PFSK-1 (cell line): ENCODE data around the gene TMC4.

ENCODE experiments used
- FOXP2 ChIP-seq: optimal IDR thresholded peaks from 2 replicates; pipeline ENCODE3; 2011; ENCODE audit warnings: borderline replicate concordance, control low read depth, inconsistent platforms; ENCODE audit not compliant: insufficient read depth; ENCODE audit errors: extremely low read length, extremely low read depth
- POLR2AphosphoS5 ChIP-seq: IDR thresholded peaks from 2 replicates; pipeline ENCODE4 v1.6.1; 2012; ENCODE audit warnings: low read depth, mild to moderate bottlenecking, control low read depth, low read length, moderate library complexity
- SIN3A ChIP-seq: IDR thresholded peaks from 2 replicates; pipeline ENCODE4 v1.6.1; 2012; ENCODE audit warnings: mild to moderate bottlenecking, low read length, moderate library complexity, borderline replicate concordance; ENCODE audit not compliant: insufficient read depth
- TAF1 ChIP-seq: IDR thresholded peaks from 2 replicates; pipeline ENCODE4 v1.6.1; 2012; ENCODE audit warnings: low read length, control low read depth, borderline replicate concordance; ENCODE audit not compliant: insufficient read depth
- TF ChIP-seq, protein P1 (sequence below), 2 experiments: IDR thresholded peaks; 2 replicates each; pipeline versions ENCODE4 v1.6.1 to v1.8.0; 2011 to 2012; ENCODE audit warnings: low read depth in 2 of 2, low read length in 2 of 2, control low read depth in 1 of 2, inconsistent platforms in 1 of 2, mild to moderate bottlenecking in 1 of 2, moderate library complexity in 1 of 2; ENCODE audit not compliant: insufficient read depth in 1 of 2

TMC4 gene

DNA sequence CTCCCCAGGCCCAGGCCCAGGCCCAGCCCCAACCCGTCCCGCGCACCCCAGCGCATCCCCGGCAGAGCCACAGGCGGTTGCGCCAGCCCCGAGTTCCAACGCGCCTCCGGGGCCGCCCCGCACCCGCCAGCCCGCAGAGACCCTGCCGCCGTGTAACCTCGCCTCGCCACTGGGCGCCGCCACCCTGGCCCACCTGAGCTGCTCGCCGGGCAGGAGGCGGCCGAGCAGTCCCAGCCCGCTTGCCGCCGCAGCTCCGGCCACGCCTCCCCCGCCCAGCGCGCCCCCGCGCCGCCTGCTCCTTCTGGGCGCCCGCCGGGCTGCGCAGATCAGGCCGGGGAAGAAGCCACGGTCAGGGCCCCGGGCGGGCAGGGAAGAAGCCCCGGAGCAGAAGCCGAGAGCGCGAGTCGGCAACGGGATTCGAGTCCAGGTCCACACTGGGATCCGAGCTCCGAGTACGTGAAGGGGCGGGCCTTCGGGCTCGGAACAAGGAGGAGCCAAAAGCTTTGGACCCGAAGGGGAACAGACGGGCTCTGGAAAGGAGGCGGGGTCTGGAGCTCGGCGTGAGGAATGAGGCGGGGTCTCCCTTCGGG, 16.3 kb upstream of the TMC4 start, which contains the start of gene MBOAT7:
MBOAT7 (minus strand) TSS at position 436 of the 590 bp plus-strand sequence. CDS start 1,072 bp downstream, outside the sequence.
- TF ChIP-seq FOXP2 (peak; percentile 46), TAF1 (peak; percentile 80; the same call in 1 of the 2 replicates), SIN3A (no peak), POLR2AphosphoS5 (peak; percentile 86; the same call in 1 of the 2 replicates)
- TF ChIP-seq, protein P1, sequence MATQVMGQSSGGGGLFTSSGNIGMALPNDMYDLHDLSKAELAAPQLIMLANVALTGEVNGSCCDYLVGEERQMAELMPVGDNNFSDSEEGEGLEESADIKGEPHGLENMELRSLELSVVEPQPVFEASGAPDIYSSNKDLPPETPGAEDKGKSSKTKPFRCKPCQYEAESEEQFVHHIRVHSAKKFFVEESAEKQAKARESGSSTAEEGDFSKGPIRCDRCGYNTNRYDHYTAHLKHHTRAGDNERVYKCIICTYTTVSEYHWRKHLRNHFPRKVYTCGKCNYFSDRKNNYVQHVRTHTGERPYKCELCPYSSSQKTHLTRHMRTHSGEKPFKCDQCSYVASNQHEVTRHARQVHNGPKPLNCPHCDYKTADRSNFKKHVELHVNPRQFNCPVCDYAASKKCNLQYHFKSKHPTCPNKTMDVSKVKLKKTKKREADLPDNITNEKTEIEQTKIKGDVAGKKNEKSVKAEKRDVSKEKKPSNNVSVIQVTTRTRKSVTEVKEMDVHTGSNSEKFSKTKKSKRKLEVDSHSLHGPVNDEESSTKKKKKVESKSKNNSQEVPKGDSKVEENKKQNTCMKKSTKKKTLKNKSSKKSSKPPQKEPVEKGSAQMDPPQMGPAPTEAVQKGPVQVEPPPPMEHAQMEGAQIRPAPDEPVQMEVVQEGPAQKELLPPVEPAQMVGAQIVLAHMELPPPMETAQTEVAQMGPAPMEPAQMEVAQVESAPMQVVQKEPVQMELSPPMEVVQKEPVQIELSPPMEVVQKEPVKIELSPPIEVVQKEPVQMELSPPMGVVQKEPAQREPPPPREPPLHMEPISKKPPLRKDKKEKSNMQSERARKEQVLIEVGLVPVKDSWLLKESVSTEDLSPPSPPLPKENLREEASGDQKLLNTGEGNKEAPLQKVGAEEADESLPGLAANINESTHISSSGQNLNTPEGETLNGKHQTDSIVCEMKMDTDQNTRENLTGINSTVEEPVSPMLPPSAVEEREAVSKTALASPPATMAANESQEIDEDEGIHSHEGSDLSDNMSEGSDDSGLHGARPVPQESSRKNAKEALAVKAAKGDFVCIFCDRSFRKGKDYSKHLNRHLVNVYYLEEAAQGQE (IDR thresholded peaks at IDR 0.05; ENCODE audit: insufficient read depth in 1 of 2, low read depth in 2 of 2, low read length in 2 of 2), result no peak

DNA sequence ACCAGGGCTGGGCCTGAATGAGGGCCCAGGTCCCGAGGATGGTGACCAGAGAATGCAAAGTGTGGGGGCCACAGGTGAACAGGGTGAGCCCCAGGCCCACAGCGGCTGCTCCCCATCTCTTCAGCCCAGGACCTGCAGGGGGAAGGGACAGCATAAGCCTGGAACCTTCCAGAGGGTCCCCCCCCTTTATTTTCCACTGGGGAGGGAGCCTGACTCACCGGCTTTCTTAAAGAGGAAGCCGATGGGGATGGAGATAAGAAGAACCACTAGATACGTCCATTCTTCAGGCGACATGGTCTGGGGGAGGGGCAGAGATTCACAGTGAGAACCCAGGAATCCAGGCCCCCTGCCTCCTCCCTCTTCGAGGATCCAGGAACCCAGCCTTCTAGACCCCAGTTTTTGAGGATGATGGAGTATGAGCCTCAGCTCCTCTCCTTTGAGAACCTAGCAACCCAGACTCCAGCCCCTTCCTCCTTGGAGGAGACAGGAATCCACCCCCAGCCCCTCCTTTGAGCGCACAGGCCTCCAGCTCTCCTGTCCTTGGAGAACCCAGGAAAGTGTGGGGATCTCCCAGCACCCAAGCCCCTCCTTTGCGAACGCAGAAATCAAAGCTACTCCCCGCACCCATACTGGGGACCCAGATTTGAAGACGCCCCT, 15.4 kb upstream of the TMC4 start:
- no peak for TF ChIP-seq POLR2AphosphoS5
- TF ChIP-seq, protein P1 (IDR thresholded peaks at IDR 0.05; ENCODE audit: insufficient read depth in 1 of 2, low read depth in 2 of 2, low read length in 2 of 2), result no peak
- TF ChIP-seq TAF1, result no peak
- TF ChIP-seq SIN3A, result no peak
- TF ChIP-seq FOXP2, result no peak

DNA sequence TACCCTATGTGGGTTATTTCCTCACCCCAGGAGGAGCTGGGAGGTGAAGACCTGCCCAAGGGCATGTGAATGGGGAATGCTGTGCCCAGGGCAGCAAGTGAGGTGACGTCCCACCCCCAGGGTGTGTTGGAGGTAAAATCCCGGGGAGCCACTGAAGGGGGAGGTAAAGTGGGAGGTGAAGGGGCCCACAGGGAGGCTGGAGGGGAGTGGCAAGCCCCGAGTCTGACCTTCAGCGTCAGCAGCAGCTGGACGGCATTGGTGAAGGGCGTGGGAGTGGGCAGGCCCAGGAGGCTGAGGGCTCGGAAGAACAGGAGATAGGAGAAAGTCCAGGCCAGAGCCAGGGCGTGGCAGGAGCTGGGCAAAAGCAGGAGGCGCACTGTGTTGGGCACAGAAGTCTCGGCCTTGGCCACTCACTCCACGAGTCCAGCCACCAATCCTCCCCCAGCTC, 14.0 kb upstream of the TMC4 start:
- TF ChIP-seq POLR2AphosphoS5 (no peak), SIN3A (no peak), FOXP2 (no peak), TAF1 (no peak)
- TF ChIP-seq, protein P1 (IDR thresholded peaks at IDR 0.05; ENCODE audit: insufficient read depth in 1 of 2, low read depth in 2 of 2, low read length in 2 of 2), result no peak

DNA sequence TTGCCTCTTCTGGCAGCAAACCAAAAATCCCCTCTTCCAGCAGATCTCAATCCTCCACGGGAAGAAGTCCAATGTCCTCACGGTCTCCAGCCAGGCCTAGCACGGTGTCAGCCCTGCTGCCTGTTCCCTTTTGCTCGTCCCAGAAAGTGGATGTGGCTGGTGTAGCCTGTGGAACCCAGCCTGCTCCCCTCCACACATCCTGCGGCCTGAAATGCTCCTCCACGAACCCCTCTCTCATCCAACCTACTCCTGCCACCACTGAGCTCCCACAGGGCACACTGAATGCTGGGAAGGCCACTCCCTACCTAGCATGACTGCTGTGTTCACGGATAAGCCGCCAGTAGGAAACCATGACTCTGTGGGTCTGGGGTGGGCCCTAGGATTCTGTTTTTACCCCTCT, 13.4 kb upstream of the TMC4 start:
- no peak for TF ChIP-seq FOXP2

DNA sequence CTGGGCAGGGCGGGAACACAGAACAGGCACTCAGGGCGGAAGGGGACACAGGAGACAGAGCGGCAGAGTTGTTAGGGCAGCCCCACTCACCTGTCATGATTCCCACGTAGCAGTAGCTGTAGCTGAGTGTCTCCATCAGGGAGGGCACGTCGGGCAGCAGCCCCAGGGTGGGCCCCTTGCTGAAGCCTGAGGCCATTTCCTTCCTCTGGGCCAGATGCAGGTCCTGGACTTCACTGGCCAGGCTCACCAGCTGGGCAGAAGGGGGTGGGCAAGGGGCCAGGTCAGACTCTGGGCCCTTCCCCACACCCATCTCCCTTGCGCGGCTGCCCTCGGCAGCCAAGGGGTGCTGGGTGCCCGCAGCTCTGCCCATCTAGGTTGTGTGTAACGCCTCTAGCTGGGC, 10.5 kb upstream of the TMC4 start:
- TF ChIP-seq FOXP2, result no peak
- TF ChIP-seq POLR2AphosphoS5, result 0 out of 2 replicates have a peak, but pooled peaks have one; percentile 16
- no peak for TF ChIP-seq TAF1

DNA sequence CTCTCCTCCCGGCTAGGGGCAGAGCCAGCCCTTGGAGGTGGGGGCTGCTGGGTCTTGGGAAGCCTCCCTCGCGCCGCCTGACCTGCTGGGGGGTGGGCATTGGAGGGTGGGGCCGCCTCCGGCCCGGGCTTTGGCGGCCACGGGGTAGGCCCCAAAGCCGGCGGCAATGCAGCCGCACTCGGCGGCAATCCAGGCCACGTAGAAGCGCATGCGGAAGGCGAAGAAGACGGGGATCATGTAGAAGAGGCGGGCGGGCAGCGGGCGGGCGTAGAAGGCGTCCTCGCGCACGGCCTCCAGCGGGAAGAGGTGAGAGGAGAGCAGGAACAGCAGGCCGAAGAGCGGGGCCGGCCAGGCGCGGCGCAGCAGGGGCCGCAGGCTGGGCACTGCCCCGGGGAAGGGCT, 7.7 kb upstream of the TMC4 start:
- no peak for TF ChIP-seq POLR2AphosphoS5
- no peak for TF ChIP-seq FOXP2
- no peak for TF ChIP-seq TAF1
